Tibial nerve (tissue), 4 donors: ENCODE results near the gene CAMK1D. TPM values are rescaled to one million over a fixed set of nuclear protein-coding genes. Genes with fewer than 3 reads are reported as not detected.
"Not testable (repeated sequence)": the region's sequence is repeated elsewhere in the genome, so short reads cannot be mapped to it uniquely, and the experiment has no call there.

Experiments used
- DNase-seq, 2 donors: peaks; one replicate each; pipeline ENCODE4 v3.0.0-alpha.2; 2019; ENCODE audit warnings: low spot score in 2 of 2
- H3K27ac ChIP-seq, 4 donors: fragments of 200-600 bp; sonication (generic) in 3 of 4; one replicate each; pipeline ENCODE4 v1.5.1; 2017 to 2019; ENCODE audit warnings: mild to moderate bottlenecking in 1 of 4
- H3K27me3 ChIP-seq, 2 donors: fragments of 200-600 bp; sonication (generic) in 1 of 2; one replicate each; pipeline versions ENCODE4 v1.5.1 to v1.6.0; 2017 to 2019
- H3K36me3 ChIP-seq, 3 donors: fragments of 200-600 bp; sonication (generic); one replicate each; pipeline ENCODE4 v1.5.1; 2018 to 2019
- H3K4me1 ChIP-seq, 4 donors: fragments of 200-600 bp; sonication (generic) in 3 of 4; one replicate each; pipeline ENCODE4 v1.5.1; 2017 to 2019
- H3K4me3 ChIP-seq, 4 donors: fragments of 200-600 bp; sonication (generic) in 3 of 4; one replicate each; pipeline ENCODE4 v1.5.1; 2017 to 2019; ENCODE audit warnings: mild to moderate bottlenecking in 1 of 4, moderate library complexity in 1 of 4
- H3K9me3 ChIP-seq, 4 donors: fragments of 200-600 bp; sonication (generic) in 3 of 4; one replicate each; pipeline ENCODE4 v1.5.1; 2017 to 2019
- CTCF ChIP-seq, 5 experiments: fragments of 200-600 bp in 3 of 5; fragments of 450-650 bp in 2 of 5; sonication (generic) in 3 of 5; IDR thresholded peaks; one replicate each; pipeline ENCODE4 v1.5.1; 2016 to 2019; ENCODE audit warnings: antibody characterized with exemption in 5 of 5, mild to moderate bottlenecking in 3 of 5, moderate library complexity in 2 of 5
- EP300 ChIP-seq, 2 donors: sonication (generic); formaldehyde crosslinking; IDR thresholded peaks; one replicate each; pipeline ENCODE4 v1.6.1; 2017; ENCODE audit warnings: antibody characterized with exemption in 2 of 2, mild to moderate bottlenecking in 1 of 2
- POLR2A ChIP-seq, 2 donors: fragments of 450-650 bp; IDR thresholded peaks; one replicate each; pipeline ENCODE4 v1.6.1; 2017; ENCODE audit warnings: antibody characterized with exemption in 2 of 2, mild to moderate bottlenecking in 2 of 2, moderate library complexity in 2 of 2
- WGBS, 2 donors: methylation state at CpG; one replicate each; pipeline ENCODE4 v1.1.5; 2018; 5-methylcytosine and 5-hydroxymethylcytosine counted together
- total RNA-seq, 4 donors: library from RNA; depleted of rRNA; stranded (reverse); fragments of >200 nt; gene quantifications; one replicate each; pipeline ENCODE4 v1.1.0, GENCODE V29; 2016

CAMK1D gene
- total RNA-seq, 4 donors from 2014 or later: 6.9 to 20.5 (median 17.2) TPM

GRCh38 chr10:12742771-12743170, 393.4 kb downstream of the CAMK1D start:
- Histone ChIP-seq H3K9me3 (no peaks in the 10 kb centered on the region), H3K27me3 (no peaks in the 10 kb centered on the region), H3K4me3 (no peak overlapping the region), H3K4me1 (peaks cover 0 to 19% (median 0%) of the 10 kb centered on the region in 4 donors), H3K27ac (no peak overlapping the region), H3K36me3 (no peaks in the 10 kb centered on the region)
- DNase-seq: no peak
- 85 to 89% methylated on average over 10 of the region's 10 CpGs for WGBS, 2 donors
- TF ChIP-seq CTCF (IDR thresholded peaks at IDR 0.05) (no peak), POLR2A (IDR thresholded peaks at IDR 0.05) (no peak), EP300 (IDR thresholded peaks at IDR 0.05) (no peak)

GRCh38 chr10:12743466-12743865, 394.1 kb downstream of the CAMK1D start:
- H3K9me3 ChIP-seq, H3K27me3 ChIP-seq, DNase-seq, H3K27ac ChIP-seq, H3K36me3 ChIP-seq, H3K4me3 ChIP-seq: not testable (repeated sequence)
- WGBS, 2 donors: 63 to 78% methylated on average over 3 of the region's 3 CpGs
- peaks cover 0 to 19% (median 0%) of the 10 kb centered on the region in 4 donors for H3K4me1 ChIP-seq

- WGBS, 2 donors: 50% methylated on average over 4 of the region's 4 CpGs
Measured at GRCh38 chr10:12743941-12744340, 394.6 kb downstream of the CAMK1D start.

GRCh38 chr10:12748186-12748585, 398.8 kb downstream of the CAMK1D start:
- TF ChIP-seq POLR2A (IDR thresholded peaks at IDR 0.05) (no peak), EP300 (IDR thresholded peaks at IDR 0.05) (no peak), CTCF (IDR thresholded peaks at IDR 0.05) (no peak)
- DNase-seq: no peak
- H3K4me3 ChIP-seq: no peak overlapping the region
- H3K4me1 ChIP-seq: peaks cover 0 to 4% (median 0%) of the 10 kb centered on the region in 4 donors
- H3K9me3 ChIP-seq: no peaks in the 10 kb centered on the region
- H3K27ac ChIP-seq: no peak overlapping the region
- WGBS, 2 donors: 34 to 49% methylated on average over 4 of the region's 4 CpGs
- no peaks in the 10 kb centered on the region for H3K36me3 ChIP-seq
- no peaks in the 10 kb centered on the region for H3K27me3 ChIP-seq

More at GRCh38 chr10:12743941-12744340, 394.6 kb downstream of the CAMK1D start:
- no peak overlapping the region for H3K4me3 ChIP-seq
- peaks cover 0 to 19% (median 0%) of the 10 kb centered on the region in 4 donors for H3K4me1 ChIP-seq
- no peak overlapping the region for H3K27ac ChIP-seq
- H3K9me3 ChIP-seq: no peaks in the 10 kb centered on the region
- DNase-seq: no peak
- H3K36me3 ChIP-seq: no peaks in the 10 kb centered on the region
- no peak for TF ChIP-seq POLR2A (IDR thresholded peaks at IDR 0.05)
- no peak for TF ChIP-seq EP300 (IDR thresholded peaks at IDR 0.05)
- TF ChIP-seq CTCF (IDR thresholded peaks at IDR 0.05): no peak
- H3K27me3 ChIP-seq: no peaks in the 10 kb centered on the region

- DNase-seq: no peak
- WGBS, 2 donors: 86 to 87% methylated on average over 14 of the region's 14 CpGs
Measured at GRCh38 chr10:12749760-12750478, 400.6 kb downstream of the CAMK1D start.

More at GRCh38 chr10:12749760-12750478, 400.6 kb downstream of the CAMK1D start:
- no peak for TF ChIP-seq POLR2A (IDR thresholded peaks at IDR 0.05)
- no peak for TF ChIP-seq EP300 (IDR thresholded peaks at IDR 0.05)
- no peak for TF ChIP-seq CTCF (IDR thresholded peaks at IDR 0.05)
- Histone ChIP-seq H3K4me3 (no peak overlapping the region), H3K27me3 (no peaks in the 10 kb centered on the region), H3K9me3 (no peaks in the 10 kb centered on the region), H3K27ac (no peak overlapping the region), H3K4me1 (no peaks in the 10 kb centered on the region), H3K36me3 (no peaks in the 10 kb centered on the region)
